ENCODE results near the gene H19.

H19 gene

GRCh38 chr11:2002042-2002776, 4.6 kb upstream of the H19 start:
- H3K27ac ChIP-seq (ENCODE audit: low read length), result no peak overlapping the region

GRCh38 chr11:1998861-1999260, 1.2 kb upstream of the H19 start:
- H3K36me3 ChIP-seq (ENCODE audit: insufficient read depth, low read depth, low read length), result no peaks in the 10 kb centered on the region
- H3K27ac ChIP-seq (ENCODE audit: low read length), result no peak overlapping the region
- no peak overlapping the region for H3K4me3 ChIP-seq (ENCODE audit: low read length)
- no peak overlapping the region for H3K9ac ChIP-seq (ENCODE audit: low read depth, low read length)
- no peaks in the 10 kb centered on the region for H3K9me3 ChIP-seq (ENCODE audit: insufficient read depth, low read depth, low read length)
- H3K27me3 ChIP-seq (ENCODE audit: insufficient read depth, low read length), result no peaks in the 10 kb centered on the region
- H3K4me1 ChIP-seq (ENCODE audit: insufficient read depth, low read length), result no peaks in the 10 kb centered on the region

More at GRCh38 chr11:2002042-2002776, 4.6 kb upstream of the H19 start:
- Histone ChIP-seq H3K4me3 (ENCODE audit: low read length) (no peak overlapping the region), H3K4me1 (ENCODE audit: insufficient read depth, low read length) (no peaks in the 10 kb centered on the region), H3K27me3 (ENCODE audit: insufficient read depth, low read length) (no peaks in the 10 kb centered on the region), H3K9ac (ENCODE audit: low read depth, low read length) (no peak overlapping the region), H3K9me3 (ENCODE audit: insufficient read depth, low read depth, low read length) (no peaks in the 10 kb centered on the region), H3K36me3 (ENCODE audit: insufficient read depth, low read depth, low read length) (no peaks in the 10 kb centered on the region)

GRCh38 chr11:1998290-1998689, 648 bp upstream of the H19 start:
- Histone ChIP-seq H3K36me3 (ENCODE audit: insufficient read depth, low read depth, low read length) (no peaks in the 10 kb centered on the region), H3K9me3 (ENCODE audit: insufficient read depth, low read depth, low read length) (no peaks in the 10 kb centered on the region), H3K4me1 (ENCODE audit: insufficient read depth, low read length) (no peaks in the 10 kb centered on the region), H3K27me3 (ENCODE audit: insufficient read depth, low read length) (no peaks in the 10 kb centered on the region), H3K4me3 (ENCODE audit: low read length) (no peak overlapping the region), H3K27ac (ENCODE audit: low read length) (no peak overlapping the region), H3K9ac (ENCODE audit: low read depth, low read length) (no peak overlapping the region)

GRCh38 chr11:1994121-1994520, 3.5 kb downstream of the H19 start:
- Histone ChIP-seq H3K4me1 (ENCODE audit: insufficient read depth, low read length) (no peaks in the 10 kb centered on the region), H3K4me3 (ENCODE audit: low read length) (no peak overlapping the region), H3K9me3 (ENCODE audit: insufficient read depth, low read depth, low read length) (no peaks in the 10 kb centered on the region), H3K27ac (ENCODE audit: low read length) (no peak overlapping the region), H3K36me3 (ENCODE audit: insufficient read depth, low read depth, low read length) (no peaks in the 10 kb centered on the region), H3K27me3 (ENCODE audit: insufficient read depth, low read length) (no peaks in the 10 kb centered on the region), H3K9ac (ENCODE audit: low read depth, low read length) (no peak overlapping the region)

- H3K36me3 ChIP-seq (ENCODE audit: insufficient read depth, low read depth, low read length), result no peaks in the 10 kb centered on the region
- no peak overlapping the region for H3K9ac ChIP-seq (ENCODE audit: low read depth, low read length)
- H3K9me3 ChIP-seq (ENCODE audit: insufficient read depth, low read depth, low read length), result no peaks in the 10 kb centered on the region
Measured at GRCh38 chr11:1992111-1992510, 5.5 kb downstream of the H19 start.

GRCh38 chr11:1990872-1991578, 6.6 kb downstream of the H19 start:
- no peak overlapping the region for H3K9ac ChIP-seq (ENCODE audit: low read depth, low read length)
- no peak overlapping the region for H3K27ac ChIP-seq (ENCODE audit: low read length)
- H3K36me3 ChIP-seq (ENCODE audit: insufficient read depth, low read depth, low read length), result no peaks in the 10 kb centered on the region
- no peaks in the 10 kb centered on the region for H3K27me3 ChIP-seq (ENCODE audit: insufficient read depth, low read length)
- no peak overlapping the region for H3K4me3 ChIP-seq (ENCODE audit: low read length)
- H3K4me1 ChIP-seq (ENCODE audit: insufficient read depth, low read length), result no peaks in the 10 kb centered on the region
- no peaks in the 10 kb centered on the region for H3K9me3 ChIP-seq (ENCODE audit: insufficient read depth, low read depth, low read length)

More at GRCh38 chr11:1992111-1992510, 5.5 kb downstream of the H19 start:
- H3K4me1 ChIP-seq (ENCODE audit: insufficient read depth, low read length), result no peaks in the 10 kb centered on the region
- H3K27me3 ChIP-seq (ENCODE audit: insufficient read depth, low read length), result no peaks in the 10 kb centered on the region
- H3K27ac ChIP-seq (ENCODE audit: low read length), result no peak overlapping the region
- no peak overlapping the region for H3K4me3 ChIP-seq (ENCODE audit: low read length)

- H3K9me3 ChIP-seq (ENCODE audit: insufficient read depth, low read depth, low read length), result no peaks in the 10 kb centered on the region
- H3K9ac ChIP-seq (ENCODE audit: low read depth, low read length), result no peak overlapping the region
- H3K27me3 ChIP-seq (ENCODE audit: insufficient read depth, low read length), result no peaks in the 10 kb centered on the region
- H3K27ac ChIP-seq (ENCODE audit: low read length), result no peak overlapping the region
- no peaks in the 10 kb centered on the region for H3K36me3 ChIP-seq (ENCODE audit: insufficient read depth, low read depth, low read length)
- no peaks in the 10 kb centered on the region for H3K4me1 ChIP-seq (ENCODE audit: insufficient read depth, low read length)
- H3K4me3 ChIP-seq (ENCODE audit: low read length), result no peak overlapping the region
Measured at GRCh38 chr11:1989953-1990352, 7.7 kb downstream of the H19 start.

- H3K4me3 ChIP-seq (ENCODE audit: low read length), result no peak overlapping the region
- H3K27ac ChIP-seq (ENCODE audit: low read length), result no peak overlapping the region
- H3K36me3 ChIP-seq (ENCODE audit: insufficient read depth, low read depth, low read length), result no peaks in the 10 kb centered on the region
- no peaks in the 10 kb centered on the region for H3K9me3 ChIP-seq (ENCODE audit: insufficient read depth, low read depth, low read length)
- no peaks in the 10 kb centered on the region for H3K27me3 ChIP-seq (ENCODE audit: insufficient read depth, low read length)
- H3K9ac ChIP-seq (ENCODE audit: low read depth, low read length), result no peak overlapping the region
- no peaks in the 10 kb centered on the region for H3K4me1 ChIP-seq (ENCODE audit: insufficient read depth, low read length)
Measured at GRCh38 chr11:1988667-1989317, 8.8 kb downstream of the H19 start.

GRCh38 chr11:1988174-1988573, 9.5 kb downstream of the H19 start:
- Histone ChIP-seq H3K9ac (ENCODE audit: low read depth, low read length) (no peak overlapping the region), H3K4me1 (ENCODE audit: insufficient read depth, low read length) (no peaks in the 10 kb centered on the region), H3K27me3 (ENCODE audit: insufficient read depth, low read length) (no peaks in the 10 kb centered on the region), H3K36me3 (ENCODE audit: insufficient read depth, low read depth, low read length) (no peaks in the 10 kb centered on the region), H3K9me3 (ENCODE audit: insufficient read depth, low read depth, low read length) (no peaks in the 10 kb centered on the region), H3K27ac (ENCODE audit: low read length) (no peak overlapping the region), H3K4me3 (ENCODE audit: low read length) (no peak overlapping the region)

GRCh38 chr11:1987024-1987423, 10.6 kb downstream of the H19 start:
- H3K9me3 ChIP-seq (ENCODE audit: insufficient read depth, low read depth, low read length), result no peaks in the 10 kb centered on the region
- no peaks in the 10 kb centered on the region for H3K4me1 ChIP-seq (ENCODE audit: insufficient read depth, low read length)
- H3K27me3 ChIP-seq (ENCODE audit: insufficient read depth, low read length), result no peaks in the 10 kb centered on the region
- H3K36me3 ChIP-seq (ENCODE audit: insufficient read depth, low read depth, low read length), result no peaks in the 10 kb centered on the region
- no peak overlapping the region for H3K9ac ChIP-seq (ENCODE audit: low read depth, low read length)
- H3K27ac ChIP-seq (ENCODE audit: low read length), result no peak overlapping the region
- no peak overlapping the region for H3K4me3 ChIP-seq (ENCODE audit: low read length)

GRCh38 chr11:1983601-1983961, 14.1 kb downstream of the H19 start:
- no peaks in the 10 kb centered on the region for H3K27me3 ChIP-seq (ENCODE audit: insufficient read depth, low read length)
- H3K4me3 ChIP-seq (ENCODE audit: low read length), result no peak overlapping the region
- H3K27ac ChIP-seq (ENCODE audit: low read length), result no peak overlapping the region
- H3K9me3 ChIP-seq (ENCODE audit: insufficient read depth, low read depth, low read length), result no peaks in the 10 kb centered on the region
- no peaks in the 10 kb centered on the region for H3K4me1 ChIP-seq (ENCODE audit: insufficient read depth, low read length)
- H3K9ac ChIP-seq (ENCODE audit: low read depth, low read length), result no peak overlapping the region
- H3K36me3 ChIP-seq (ENCODE audit: insufficient read depth, low read depth, low read length), result no peaks in the 10 kb centered on the region
